GM19452 (cell line): ENCODE data around the gene SMIM31.

Source experiments
- ATAC-seq: cut with Tn5 transposase; IDR thresholded peaks from one replicate; pipeline ENCODE4 v1.9.1; 2021; ENCODE audit not compliant: unreplicated experiment

SMIM31 gene

DNA sequence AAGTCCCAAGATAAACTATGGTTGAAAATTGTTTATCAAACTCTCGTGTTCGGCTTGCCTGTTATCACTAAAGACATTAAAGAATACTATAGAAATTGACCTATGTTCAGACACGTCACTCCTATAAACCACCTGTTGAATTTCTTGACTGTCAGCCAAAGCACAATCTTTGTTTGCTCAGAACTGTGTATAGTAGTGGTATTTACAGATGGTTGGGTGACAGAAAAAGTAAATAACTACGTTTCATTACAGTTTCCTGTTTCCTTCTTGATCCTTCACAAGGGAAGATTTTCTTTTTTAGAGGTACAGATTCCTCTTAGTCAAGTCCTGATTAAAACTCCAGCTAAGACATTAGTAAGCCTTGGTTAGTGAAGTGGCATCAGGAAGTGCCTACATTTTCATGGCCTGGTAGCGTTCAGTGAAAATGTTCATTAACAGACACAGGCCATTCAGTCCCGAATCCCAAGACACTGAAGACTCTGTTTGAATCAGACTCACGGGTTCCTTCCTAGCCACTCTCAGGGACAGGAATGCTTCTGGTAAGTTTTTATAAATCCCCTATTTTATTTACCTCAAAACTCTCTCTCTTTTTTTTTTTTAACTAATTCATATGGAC is at the start of gene SMIM31:
SMIM31 (plus strand) TSS at position 259 of the 616 bp plus-strand sequence. CDS start 16,313 bp downstream, outside the sequence.
- no peak for ATAC-seq

DNA sequence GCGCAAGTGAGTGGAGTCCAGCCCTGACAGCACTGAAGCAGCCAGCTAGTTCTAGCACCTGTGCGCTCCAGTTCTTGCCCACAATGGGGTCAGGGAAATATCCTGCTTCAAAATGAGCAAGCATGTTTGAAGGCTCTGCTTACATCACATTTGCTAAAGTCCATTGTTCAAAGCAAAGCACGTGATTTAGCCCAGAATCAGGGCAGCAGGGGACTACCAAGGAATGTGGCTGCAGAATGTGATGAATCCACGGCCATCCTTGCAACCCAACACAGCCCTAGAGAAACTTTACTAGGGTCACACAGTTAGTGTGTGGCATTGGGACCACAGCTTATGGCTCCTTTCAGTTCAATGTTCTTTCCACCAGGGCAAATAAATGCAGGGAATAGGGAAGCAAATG is 47.3 kb upstream of the SMIM31 start:
- ATAC-seq = no peak

DNA sequence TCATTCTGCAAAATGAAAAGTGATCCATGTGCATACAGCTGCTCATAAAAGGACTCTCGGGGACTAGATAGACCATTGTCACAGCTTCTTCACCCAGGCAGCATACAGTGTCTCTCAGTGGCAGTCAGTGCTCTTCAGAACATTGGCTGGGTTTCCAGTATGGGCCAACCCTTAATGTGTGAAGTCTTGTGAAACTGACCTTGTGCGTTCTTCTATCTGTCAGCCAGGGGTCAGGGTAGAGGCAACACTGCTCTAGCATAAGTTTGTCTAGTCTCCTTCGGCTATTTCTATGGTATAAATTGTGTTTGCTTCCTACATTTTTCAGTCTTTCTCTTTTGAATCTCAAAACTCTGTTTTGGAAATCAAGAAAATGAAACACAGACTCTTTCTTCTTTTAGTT is 37.0 kb upstream of the SMIM31 start:
- no peak for ATAC-seq

DNA sequence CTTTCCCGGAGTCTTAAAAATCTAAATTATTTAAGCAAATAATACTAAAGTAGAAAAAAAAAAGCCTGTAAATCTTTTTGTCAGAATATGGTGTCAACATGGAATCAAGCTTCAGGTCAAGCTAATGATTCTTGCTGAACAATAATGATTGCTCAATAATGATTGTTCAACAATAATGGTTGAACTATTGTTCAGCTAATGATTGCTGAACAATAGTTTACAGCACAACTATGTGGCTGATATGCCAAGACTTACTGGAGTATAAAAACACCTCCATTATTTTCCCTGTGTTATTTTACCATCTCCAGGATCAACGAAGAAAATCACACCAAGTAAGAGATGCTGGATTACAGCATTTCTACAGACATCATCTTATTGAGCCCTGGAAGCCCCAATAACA is 35.1 kb upstream of the SMIM31 start:
- no peak for ATAC-seq

DNA sequence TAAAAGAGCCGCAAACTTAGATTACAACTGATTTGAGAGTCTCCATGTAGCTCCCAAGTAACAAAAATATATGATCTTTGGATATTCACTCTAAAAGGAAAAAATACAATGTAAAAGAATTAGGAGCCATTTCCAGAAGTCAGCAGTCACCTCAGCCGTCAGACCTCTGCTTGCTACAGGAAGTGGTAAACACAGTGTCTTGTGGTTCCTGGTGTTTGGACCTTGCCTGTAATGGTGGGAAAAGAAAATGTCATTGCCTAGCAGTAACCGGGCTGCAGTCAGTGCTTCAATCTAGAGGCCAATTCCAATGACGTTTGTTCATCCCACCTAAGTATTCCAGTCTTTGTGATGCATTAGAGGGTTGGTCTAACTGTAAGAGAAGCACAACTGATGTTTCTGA is 28.9 kb upstream of the SMIM31 start:
- peak; percentile 59 for ATAC-seq

DNA sequence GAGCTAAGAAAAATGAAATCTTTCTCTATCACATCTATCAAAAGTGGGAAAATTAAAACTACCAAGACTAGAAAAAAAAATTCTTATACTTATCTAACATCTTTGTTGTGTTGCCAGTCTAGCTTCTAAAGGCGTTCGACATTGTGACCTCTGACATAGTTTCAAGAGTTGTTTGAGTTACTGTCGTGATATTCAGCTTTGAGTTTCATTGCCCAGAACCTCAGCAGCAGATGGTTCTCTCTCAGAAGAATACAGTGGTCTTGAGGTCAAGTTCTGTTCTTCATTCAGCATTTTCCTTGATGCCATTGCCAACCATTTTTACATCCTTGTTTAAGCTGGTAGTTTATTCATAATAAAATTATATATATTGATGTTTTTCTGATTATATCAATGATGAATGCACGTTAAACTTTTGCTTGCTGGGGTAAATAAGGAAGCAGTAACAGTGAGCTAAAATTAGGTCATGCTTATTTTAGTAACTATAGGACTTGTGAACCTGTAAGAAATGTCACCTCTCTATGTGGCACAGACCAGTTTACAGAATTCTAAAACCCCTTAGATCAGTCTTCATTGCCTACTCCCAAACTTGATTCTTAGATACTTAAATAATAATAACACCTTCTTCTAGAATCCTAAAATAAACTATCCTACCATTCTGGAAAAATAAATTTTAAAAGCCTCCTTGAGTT is 23.1 kb upstream of the SMIM31 start:
- no peak for ATAC-seq

DNA sequence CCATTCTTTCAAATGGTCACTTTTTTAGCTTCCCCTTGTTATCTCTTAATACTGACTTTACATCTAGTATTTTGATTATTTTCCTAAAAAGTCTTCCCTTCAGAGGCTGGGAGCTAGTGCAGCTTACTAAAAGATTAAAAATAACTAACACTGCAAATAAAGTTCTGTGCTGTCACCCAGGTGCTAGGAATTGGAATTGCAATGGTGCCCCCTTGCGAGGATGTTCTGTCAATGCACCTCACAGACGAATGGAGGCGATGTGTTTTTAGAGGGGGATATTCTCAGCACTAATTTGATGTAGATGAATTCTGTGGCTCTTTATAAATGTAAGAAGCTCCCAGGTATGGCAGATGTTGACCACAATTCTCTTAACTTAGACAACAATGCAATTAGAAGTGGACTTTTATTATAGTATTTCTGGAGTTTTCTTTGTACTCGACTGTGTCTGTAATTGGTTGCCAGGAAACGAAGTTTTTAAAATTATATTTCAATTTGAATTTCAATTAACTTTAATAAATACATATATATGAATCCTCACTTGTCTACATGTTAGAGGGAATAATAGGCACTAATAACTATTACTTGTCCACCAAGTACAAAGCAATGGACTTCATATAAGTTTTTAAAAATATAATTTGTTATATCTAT is 22.0 kb upstream of the SMIM31 start:
- ATAC-seq = peak; percentile 75

DNA sequence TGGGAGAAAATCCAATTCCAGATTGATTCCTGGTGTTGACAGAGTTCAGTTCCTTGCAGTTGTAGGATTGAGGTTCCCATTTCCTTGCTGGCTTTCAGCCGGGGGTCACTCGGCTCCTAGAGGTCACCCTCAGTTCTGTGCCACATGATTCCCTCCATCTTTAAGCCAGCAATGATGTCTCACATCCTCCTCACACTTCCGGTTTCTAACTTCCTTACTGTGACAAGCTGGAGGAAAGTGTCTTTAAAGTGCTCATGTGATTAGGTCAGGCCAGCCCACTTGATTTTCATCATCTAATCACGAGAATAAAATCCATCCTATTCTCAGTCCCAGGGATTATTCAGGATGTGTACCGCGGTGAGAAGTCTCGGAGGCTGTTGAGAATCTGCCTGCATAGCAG is 19.4 kb upstream of the SMIM31 start:
- peak; percentile 42 for ATAC-seq

DNA sequence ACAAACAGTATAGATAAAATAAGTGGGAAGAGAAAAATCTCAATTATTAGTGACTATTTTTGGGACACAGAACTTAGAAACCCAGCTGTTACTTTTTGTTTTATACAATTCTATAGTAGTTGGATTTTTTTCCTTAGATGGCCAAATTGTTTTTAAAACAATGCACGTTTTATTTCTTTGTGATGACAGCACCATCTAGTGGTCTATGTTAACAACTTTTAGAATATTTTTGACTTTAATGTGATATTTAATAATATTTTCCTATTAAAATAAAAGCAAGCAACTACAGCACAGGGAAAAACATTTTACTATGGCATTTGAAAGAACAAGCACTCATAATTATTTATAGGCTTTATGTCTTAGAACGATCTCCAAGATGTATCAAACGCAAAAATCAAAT is 5.6 kb upstream of the SMIM31 start:
- ATAC-seq = no peak

DNA sequence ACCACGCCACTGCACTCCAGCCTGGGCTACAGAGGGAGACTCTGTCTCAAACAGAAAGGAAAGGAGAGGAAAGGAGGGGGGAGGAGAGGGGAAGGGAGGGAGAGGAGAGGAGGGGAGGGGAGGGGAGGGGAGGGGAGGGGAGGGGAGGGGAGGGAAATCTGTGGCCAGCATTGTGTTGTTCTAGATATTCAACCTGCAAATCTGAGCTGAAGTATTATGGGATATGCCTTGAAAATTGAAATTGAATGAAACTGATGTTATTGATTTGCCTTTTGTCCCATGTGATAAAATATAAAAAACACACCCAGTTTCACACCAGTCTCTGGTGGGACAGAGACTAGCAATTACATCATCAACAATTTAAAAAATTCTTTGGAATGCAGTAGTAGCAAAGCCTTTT is 1.5 kb downstream of the SMIM31 start:
- no peak for ATAC-seq

DNA sequence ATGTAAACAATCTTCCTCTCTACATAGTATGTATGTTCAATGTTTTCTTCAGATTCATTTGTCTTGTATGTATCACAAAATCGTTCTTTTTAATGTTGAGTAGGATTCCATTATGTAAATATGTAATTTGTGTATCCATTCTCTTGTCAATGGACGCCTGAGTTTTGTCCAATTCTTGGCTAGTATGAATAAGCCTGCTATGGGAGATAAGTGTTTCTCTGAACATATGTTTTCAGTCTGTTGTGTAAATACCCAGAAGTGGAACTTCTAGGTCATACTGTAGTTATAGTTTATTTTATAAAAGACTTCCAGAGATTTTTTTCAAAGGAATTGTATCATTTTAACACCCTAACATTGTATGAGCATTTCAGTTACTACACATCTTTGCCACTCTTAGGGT is 2.8 kb downstream of the SMIM31 start:
- no peak for ATAC-seq

DNA sequence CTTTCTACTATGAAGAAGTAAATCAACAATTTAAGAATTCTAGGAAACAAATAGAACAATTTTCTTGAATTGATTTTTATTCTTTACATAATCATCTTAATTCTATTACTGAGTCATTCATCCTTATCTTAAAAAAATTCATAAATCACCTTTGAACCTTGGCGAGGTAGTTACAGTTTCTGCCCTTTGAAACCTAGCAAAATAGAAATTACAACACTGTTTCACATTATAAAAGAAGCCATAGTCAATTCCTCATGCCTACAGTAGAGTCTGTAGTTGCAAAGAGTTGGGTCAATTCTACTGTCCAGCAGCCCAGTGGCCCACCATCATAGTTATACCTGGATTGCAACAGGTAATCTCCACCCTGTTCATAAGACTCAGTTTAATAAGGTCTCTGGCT is 7.3 kb downstream of the SMIM31 start:
- no peak for ATAC-seq

DNA sequence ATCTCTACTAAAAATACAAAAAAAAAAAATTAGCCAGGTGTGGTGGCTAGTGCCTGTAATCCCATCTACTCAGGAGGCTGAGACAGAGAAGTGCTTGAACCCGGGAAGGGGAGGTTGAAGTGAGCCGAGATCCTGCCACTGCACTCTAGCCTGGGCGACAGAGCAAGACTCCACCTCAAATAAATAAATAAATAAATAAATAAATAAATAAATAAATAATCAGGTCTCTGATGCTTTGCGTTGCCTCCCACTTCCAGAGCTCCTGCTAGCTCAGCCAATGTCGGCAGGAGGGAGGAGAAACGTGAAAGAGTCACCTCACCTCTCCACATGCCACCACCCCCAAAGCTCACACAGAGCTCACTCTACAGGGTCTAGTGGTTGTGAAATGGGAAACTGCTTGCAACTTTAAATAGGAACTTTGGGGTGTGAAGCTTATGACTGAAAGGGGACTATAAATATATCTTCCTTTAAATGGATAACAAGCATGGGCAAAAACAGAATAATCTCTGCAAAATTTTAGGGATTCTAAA is 7.9 kb downstream of the SMIM31 start:
- no peak for ATAC-seq

DNA sequence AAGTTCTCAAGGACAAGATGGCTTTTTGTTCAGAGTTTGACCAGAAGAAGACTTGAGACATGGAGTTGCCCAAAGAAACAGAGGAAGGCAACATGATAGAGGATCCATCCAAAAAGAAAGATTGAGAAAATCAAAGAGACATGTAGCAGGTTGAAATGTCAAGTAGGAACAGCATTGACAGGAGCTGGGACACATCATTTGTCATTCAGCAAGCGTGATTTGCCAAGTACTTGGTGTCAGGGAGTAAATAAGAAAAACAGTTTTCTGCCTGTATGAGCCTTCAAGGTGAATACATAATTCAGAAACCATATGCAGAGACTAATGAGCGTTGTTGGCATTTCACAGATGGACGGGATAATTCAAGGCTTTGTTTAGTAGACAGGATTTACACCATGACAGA is 11.2 kb downstream of the SMIM31 start:
- no peak for ATAC-seq

DNA sequence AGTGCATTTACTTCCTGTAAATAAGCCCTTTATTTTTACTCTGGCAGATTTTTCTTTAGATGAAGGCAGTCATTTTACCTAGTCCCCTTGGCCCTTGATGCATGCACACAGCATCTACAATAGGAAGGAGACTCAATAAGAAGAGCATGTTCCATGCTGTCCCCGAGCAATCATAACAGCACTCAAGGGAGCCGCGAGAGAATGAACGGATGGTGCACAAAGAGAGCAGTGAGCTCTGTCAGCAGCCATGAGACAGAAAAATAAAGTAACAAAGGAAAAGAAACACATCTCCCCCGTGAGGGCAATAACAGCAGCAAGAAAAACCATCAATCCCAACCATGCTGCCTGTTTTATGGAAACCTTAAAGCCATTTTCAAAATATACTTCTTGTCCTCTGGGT is 11.9 kb downstream of the SMIM31 start:
- ATAC-seq = no peak

DNA sequence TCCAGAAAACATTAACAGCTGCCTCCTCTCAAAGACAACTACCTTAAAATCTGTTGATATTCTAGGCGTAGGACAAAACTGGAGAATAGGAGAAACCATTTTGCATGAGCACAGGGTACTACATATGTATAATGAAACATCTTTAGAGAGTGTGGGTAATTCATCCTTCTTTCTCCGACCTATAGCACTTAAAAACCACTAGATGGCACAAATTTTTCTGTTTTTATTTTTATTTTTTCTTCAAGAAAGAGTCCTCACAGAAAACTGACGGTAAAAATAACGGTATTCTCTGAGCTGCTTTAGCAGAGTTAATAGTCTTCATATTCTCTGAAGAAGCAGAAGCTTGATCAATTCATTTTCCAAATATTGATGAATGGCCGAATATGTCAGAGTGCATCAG is 14.6 kb downstream of the SMIM31 start:
- peak; percentile 57 for ATAC-seq

DNA sequence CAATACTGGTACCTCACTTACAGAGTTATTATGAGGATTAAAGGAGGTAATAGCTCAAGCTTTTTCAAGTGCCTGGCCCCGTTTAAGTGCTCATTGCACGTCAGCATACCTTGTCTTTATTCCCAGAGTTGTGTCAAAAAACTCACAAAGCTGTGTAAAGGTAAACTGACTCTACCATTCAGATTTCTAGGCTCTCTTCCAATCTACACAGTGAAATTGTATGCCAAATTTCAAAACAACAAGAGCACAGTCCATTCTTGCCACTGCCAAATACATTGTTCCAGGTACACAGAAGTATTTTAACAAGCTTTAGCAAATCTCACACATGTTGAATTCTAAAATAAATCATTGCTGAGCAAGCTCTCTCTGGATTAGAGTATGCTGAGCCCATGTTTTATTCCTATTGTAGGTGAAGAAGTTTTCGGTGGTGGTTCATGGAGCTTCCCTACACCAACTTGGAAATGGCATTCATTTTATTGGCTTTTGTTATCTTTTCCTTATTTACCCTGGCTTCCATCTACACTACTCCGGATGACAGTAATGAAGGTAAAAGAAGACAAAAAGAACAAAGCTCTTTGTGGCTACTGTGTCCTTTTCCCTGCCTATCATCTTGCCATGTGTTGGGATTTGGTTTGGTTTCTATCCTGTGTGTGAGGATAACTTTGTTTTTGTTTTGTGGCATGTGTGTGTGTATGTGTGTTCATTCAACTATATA is 16.2 kb downstream of the SMIM31 start:
- no peak for ATAC-seq

DNA sequence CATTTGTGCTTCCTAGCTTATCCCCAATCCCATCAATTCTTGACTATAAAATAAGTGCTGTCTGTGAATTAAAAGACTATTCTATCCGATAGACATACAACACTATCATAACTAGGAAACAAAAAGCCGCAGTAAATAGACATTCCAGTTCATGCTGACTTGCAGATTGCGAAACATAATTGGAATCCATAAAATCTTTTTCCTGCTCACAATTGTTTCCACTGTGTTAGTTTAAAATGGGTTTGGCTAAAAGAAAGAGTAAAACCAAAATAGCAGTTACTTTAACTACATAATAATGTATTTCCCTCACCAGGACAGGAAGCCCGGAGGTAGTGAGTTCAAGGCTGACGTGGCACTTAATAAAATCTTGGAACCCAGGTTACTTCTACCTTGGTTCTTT is 17.2 kb downstream of the SMIM31 start:
- ATAC-seq = no peak

DNA sequence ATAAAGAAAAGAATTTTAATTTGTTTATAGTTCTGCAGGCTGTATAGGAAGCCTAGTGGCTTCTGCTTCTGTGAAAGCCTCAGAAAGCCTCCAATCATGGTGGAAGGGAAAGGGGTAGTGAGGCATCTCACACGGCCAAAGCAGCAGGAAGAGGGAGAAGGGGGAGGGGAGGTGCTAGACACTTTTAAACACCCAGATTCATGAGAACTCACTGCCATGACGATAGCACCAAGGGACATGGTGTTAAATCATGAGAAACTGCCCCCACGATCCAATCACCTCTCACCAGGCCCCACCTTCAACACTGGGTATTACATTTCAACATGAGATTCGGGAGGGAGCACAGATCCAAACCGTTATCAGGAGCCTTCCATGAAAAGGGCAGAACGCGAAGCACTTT is 18.1 kb downstream of the SMIM31 start:
- ATAC-seq = no peak

DNA sequence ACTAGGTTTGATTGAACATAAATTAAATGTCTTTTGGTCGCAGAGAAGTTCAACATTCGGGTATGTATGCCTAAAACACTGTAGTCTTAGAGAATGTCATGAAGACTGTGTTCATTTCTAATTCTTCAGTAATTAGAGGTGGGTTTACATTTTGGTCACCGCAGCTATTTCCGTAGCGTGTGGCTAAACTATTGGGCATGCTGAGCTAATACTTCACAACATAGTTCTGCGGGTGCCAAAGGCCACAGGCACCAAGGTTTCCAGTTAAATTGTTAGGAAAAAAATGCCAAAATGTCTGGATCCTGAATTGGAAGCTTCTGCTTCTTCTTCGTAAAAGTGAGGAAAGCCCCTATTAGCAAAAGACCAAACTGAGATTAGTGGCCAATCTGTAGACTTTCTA is 25.1 kb downstream of the SMIM31 start:
- no peak for ATAC-seq

DNA sequence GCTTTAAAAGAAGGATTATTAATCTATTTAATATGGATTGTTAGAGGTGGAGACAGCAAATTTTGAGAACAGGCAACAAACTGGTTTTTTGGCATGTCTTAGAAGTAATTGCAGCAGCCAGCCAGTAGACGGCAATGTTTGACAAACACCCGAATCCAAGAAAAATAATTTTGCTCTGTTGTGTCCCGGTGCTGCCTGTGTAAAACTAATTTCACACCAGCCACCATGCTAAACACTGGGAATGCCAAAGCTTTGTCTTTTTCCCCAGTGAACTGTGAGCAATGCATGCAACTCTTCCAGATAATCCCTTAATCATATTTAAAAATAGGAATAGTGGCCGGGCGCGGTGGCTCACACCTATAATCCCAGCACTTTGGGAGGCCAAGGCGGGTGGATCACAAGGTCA is 25.9 kb downstream of the SMIM31 start:
- peak; percentile 62 for ATAC-seq

DNA sequence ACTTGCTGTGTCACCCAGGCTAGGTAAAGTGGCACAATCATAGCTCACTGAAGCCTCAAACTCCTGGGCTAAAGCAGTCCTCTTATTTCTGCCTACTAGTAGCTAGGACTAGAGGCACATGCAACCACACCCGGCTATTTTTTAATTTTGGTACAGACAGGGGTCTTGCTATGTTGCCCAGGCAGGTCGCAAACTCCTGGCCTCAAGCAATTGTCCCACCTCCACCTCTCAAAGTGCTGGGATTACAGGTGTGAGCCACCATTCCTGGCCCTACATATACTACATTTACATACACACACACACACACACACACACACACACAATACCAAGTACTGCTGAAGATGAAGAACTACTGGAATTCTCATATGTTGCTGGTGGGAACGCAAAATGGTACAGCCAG is 26.9 kb downstream of the SMIM31 start:
- ATAC-seq = no peak
